Uterus (tissue), 4 donors: ENCODE results near the gene LEMD1. TPM values are rescaled to one million over a fixed set of nuclear protein-coding genes. Genes with fewer than 3 reads are reported as not detected.
"Not testable (repeated sequence)": the region's sequence is repeated elsewhere in the genome, so short reads cannot be mapped to it uniquely, and the experiment has no call there.

ENCODE experiments used
- DNase-seq, 2 donors: peaks; one replicate each; pipeline ENCODE4 v3.0.0-alpha.2; 2019 to 2020
- H3K27ac ChIP-seq, 2 donors: fragments of 200-600 bp; sonication (generic); 1 replicate in 1 of 2; 2 replicates in 1 of 2; pipeline ENCODE4 v1.5.1; 2016 to 2018
- H3K27me3 ChIP-seq, 2 donors: fragments of 200-600 bp; sonication (generic); one replicate each; pipeline ENCODE4 v1.5.1; 2018 to 2019; ENCODE audit warnings: control low read depth in 1 of 2
- H3K36me3 ChIP-seq, 2 donors: fragments of 200-600 bp; sonication (generic); one replicate each; pipeline ENCODE4 v1.5.1; 2019; ENCODE audit warnings: control low read depth in 1 of 2
- H3K4me1 ChIP-seq, 2 donors: fragments of 200-600 bp; sonication (generic); one replicate each; pipeline ENCODE4 v1.5.1; 2018 to 2019; ENCODE audit warnings: control low read depth in 1 of 2
- H3K4me3 ChIP-seq, 2 donors: fragments of 200-600 bp; sonication (generic); 1 replicate in 1 of 2; 2 replicates in 1 of 2; pipeline ENCODE4 v1.5.1; 2018 to 2019; ENCODE audit warnings: mild to moderate bottlenecking in 1 of 2
- H3K9me3 ChIP-seq, 2 donors: fragments of 200-600 bp; sonication (generic); one replicate each; pipeline ENCODE4 v1.5.1; 2019; ENCODE audit warnings: control low read depth in 1 of 2
- POLR2A ChIP-seq, 2 donors: fragments of 450-650 bp; IDR thresholded peaks; one replicate each; pipeline ENCODE4 v1.6.1; 2016; ENCODE audit warnings: antibody characterized with exemption in 2 of 2, mild to moderate bottlenecking in 1 of 2, moderate library complexity in 1 of 2
- intact Hi-C: fragments of 100-400 bp; cut with DNase I; formaldehyde crosslinking; loops from one replicate; pipeline ENCODE4 v1.15.1; 2023; ENCODE audit warnings: low total_unique reads
- total RNA-seq, 4 donors: library from RNA; depleted of rRNA in 3 of 4; stranded (reverse); fragments of >200 nt in 3 of 4; gene quantifications; one replicate each; pipeline versions ENCODE4 v1.1.0 to v1.2.4, GENCODE V29; 2014 to 2023
- TF ChIP-seq, protein P1 (sequence below), 4 experiments: fragments of 200-600 bp in 2 of 4; fragments of 450-650 bp in 2 of 4; sonication (generic) in 2 of 4; IDR thresholded peaks; one replicate each; pipeline ENCODE4 v1.5.1; 2016 to 2019; ENCODE audit warnings: antibody characterized with exemption in 4 of 4, mild to moderate bottlenecking in 2 of 4, moderate library complexity in 1 of 4
- donor health status: DM: yes; HTN: yes; CAD: no.

LEMD1 gene
- total RNA-seq, 4 donors from 2014 or later = 1.6 to 1.8 TPM; not detected in 2

DNA sequence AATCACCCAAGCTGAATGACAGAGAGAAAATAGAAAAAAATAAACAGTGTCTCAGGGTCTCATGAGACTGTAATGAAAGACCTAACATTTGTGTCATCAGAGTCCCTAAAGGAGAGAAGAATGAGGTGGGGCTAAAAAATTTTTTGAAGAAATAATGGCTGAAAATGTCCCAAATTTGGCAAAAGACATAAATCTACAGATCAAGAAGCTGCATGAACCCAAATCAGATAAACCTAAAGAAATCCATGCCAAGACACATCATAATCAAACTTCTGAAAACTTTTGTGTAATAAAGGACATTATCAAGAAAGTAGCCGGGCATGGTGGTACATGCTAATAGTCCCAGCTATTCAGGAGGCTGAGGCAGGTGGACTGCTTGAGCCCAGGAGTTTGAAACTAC, 29.2 kb downstream of the LEMD1 start:
- TF ChIP-seq POLR2A (IDR thresholded peaks at IDR 0.05) = no peak
- TF ChIP-seq, protein P1, sequence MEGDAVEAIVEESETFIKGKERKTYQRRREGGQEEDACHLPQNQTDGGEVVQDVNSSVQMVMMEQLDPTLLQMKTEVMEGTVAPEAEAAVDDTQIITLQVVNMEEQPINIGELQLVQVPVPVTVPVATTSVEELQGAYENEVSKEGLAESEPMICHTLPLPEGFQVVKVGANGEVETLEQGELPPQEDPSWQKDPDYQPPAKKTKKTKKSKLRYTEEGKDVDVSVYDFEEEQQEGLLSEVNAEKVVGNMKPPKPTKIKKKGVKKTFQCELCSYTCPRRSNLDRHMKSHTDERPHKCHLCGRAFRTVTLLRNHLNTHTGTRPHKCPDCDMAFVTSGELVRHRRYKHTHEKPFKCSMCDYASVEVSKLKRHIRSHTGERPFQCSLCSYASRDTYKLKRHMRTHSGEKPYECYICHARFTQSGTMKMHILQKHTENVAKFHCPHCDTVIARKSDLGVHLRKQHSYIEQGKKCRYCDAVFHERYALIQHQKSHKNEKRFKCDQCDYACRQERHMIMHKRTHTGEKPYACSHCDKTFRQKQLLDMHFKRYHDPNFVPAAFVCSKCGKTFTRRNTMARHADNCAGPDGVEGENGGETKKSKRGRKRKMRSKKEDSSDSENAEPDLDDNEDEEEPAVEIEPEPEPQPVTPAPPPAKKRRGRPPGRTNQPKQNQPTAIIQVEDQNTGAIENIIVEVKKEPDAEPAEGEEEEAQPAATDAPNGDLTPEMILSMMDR (IDR thresholded peaks at IDR 0.05) = no peak
- H3K4me1 ChIP-seq = no peaks in the 10 kb centered on the region
- no peaks in the 10 kb centered on the region for H3K27me3 ChIP-seq
- DNase-seq = no peak
- H3K4me3 ChIP-seq = no peak overlapping the region
- intact Hi-C loops = no loop called here
- no peaks in the 10 kb centered on the region for H3K36me3 ChIP-seq
- H3K27ac ChIP-seq = no peak overlapping the region
- H3K9me3 ChIP-seq = no peaks in the 10 kb centered on the region

DNA sequence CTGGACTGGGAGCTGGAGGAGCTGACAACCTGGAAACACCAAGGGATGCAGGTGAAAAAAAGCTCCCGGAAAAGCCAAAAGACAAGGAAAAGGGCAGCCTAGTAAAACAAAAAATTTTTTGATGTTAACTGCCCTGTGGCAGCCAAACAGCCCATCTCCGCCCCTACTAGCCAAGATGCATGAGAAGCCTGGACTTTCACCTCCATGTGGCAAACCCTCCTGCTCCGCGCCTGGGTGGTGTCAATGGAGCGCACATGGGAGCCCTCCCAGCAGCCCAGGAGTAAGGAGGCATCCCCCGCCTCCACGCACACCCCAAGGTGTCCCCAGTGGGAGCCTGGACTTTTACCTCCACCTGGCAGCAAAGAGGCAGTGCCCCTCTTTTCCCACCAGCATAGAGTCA, 30.5 kb downstream of the LEMD1 start:
- H3K27ac ChIP-seq = no peak overlapping the region
- no peaks in the 10 kb centered on the region for H3K4me1 ChIP-seq
- H3K27me3 ChIP-seq = no peaks in the 10 kb centered on the region
- H3K9me3 ChIP-seq = no peaks in the 10 kb centered on the region
- H3K4me3 ChIP-seq = no peak overlapping the region
- H3K36me3 ChIP-seq = no peaks in the 10 kb centered on the region
- no peak for DNase-seq
- TF ChIP-seq, protein P1 (IDR thresholded peaks at IDR 0.05) = no peak
- no peak for TF ChIP-seq POLR2A (IDR thresholded peaks at IDR 0.05)
- intact Hi-C loops = no loop called here

DNA sequence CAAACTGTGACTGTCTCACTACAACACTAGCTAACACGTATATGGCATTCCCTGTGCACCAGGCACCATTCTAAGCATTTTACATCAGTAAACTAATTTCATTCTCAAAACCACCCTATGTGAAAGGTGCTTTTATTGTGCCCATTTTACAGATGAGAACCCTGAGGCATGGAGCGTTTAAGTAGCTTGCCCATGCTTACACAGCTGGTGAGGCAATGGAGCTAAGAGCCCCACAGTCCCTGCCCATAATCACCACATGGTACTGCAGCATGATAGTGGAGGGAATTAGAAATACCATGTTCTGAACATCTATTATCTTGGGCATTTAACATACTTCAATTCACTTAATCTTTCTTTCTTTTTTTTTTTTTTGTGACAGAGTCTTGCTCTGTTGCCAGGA, 34.0 kb downstream of the LEMD1 start:
- no peaks in the 10 kb centered on the region for H3K36me3 ChIP-seq
- intact Hi-C loops = no loop called here
- no peak for TF ChIP-seq POLR2A (IDR thresholded peaks at IDR 0.05)
- TF ChIP-seq, protein P1 (IDR thresholded peaks at IDR 0.05) = no peak
- no peak overlapping the region for H3K4me3 ChIP-seq
- H3K9me3 ChIP-seq = no peaks in the 10 kb centered on the region
- H3K4me1 ChIP-seq = no peaks in the 10 kb centered on the region
- DNase-seq = no peak
- no peak overlapping the region for H3K27ac ChIP-seq
- no peaks in the 10 kb centered on the region for H3K27me3 ChIP-seq

DNA sequence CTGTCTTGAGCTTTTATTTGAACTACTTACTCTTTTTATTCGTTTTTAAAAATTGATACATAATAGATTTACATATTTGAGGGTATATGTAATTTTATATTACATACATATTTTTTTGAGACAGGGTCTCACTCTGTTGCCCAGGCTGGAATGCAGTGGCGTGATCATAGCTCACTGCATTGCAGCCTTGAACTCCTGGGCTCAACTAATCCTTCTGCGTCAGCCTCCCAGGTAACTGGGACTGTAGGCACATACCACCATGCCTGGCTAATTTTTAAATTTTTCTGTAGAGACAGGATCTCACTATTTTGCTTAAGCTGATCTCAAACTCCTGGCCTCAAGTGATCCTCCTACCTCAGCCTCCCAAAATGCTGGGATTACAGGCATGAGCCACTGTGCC, 38.9 kb downstream of the LEMD1 start:
- H3K36me3 ChIP-seq, H3K4me1 ChIP-seq, H3K27me3 ChIP-seq, H3K27ac ChIP-seq, H3K4me3 ChIP-seq, intact Hi-C loops, DNase-seq, H3K9me3 ChIP-seq: not testable (repeated sequence)

DNA sequence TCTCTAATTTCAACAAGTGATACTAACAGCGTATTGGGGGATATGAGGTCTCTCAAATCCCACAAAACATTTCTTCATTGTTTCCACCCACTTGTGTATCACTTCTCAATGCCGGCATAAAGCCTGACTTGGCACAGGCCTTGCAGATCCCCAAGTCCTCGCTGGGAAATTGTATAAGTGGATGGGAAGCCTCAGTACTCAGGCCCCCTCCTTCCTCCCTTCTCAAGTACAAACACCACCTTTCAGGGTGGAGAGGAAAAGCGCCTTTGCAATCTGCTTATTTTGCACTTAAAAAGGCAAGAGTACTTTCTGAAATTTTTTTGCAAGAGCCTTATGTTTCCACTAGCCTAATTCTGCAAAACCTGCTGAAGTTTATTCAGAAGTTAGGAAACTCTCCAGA, 39.3 kb downstream of the LEMD1 start:
- Histone ChIP-seq H3K4me3 (no peak overlapping the region), H3K36me3 (no peaks in the 10 kb centered on the region), H3K4me1 (no peaks in the 10 kb centered on the region), H3K27me3 (no peaks in the 10 kb centered on the region), H3K27ac (no peak overlapping the region), H3K9me3 (no peaks in the 10 kb centered on the region)
- no peak for DNase-seq
- intact Hi-C loops = no loop called here
- TF ChIP-seq, protein P1 (IDR thresholded peaks at IDR 0.05) = no peak
- TF ChIP-seq POLR2A (IDR thresholded peaks at IDR 0.05) = no peak

DNA sequence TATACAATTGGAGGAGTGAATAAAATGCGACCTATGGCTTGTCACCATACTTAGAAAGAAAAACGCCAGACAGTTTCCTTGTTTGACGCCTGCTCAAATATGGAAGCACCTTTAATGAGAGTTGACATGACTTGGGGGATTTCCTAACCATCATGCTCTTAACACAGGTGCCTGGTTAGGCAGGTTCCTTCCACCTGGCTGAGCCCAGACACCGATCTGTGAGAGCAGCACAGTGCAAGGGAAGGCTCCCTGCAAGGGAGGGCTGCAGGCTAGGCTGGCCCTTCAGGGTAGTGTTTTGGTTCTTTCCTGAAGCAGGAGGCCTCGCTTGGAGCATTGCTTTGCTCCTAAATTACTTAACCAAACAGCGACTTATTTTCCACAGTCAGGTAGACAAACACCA, 40.6 kb downstream of the LEMD1 start:
- H3K36me3 ChIP-seq = no peaks in the 10 kb centered on the region
- no peaks in the 10 kb centered on the region for H3K4me1 ChIP-seq
- no peaks in the 10 kb centered on the region for H3K9me3 ChIP-seq
- TF ChIP-seq, protein P1 (IDR thresholded peaks at IDR 0.05) = no peak
- no peak for TF ChIP-seq POLR2A (IDR thresholded peaks at IDR 0.05)
- intact Hi-C loops = no loop called here
- H3K27me3 ChIP-seq = no peaks in the 10 kb centered on the region
- no peak overlapping the region for H3K27ac ChIP-seq
- DNase-seq = no peak
- H3K4me3 ChIP-seq = no peak overlapping the region
